ENCODE data around the gene PRKCH. TPM values are rescaled to one million over a fixed set of nuclear protein-coding genes. Genes with fewer than 3 reads are reported as not detected.
"Not testable (repeated sequence)": the region's sequence is repeated elsewhere in the genome, so short reads cannot be mapped to it uniquely, and the experiment has no call there.

The PRKCH gene
- polyA plus RNA-seq, 1 donor from 2014 or later, result 2.0 TPM

- H4K20me1 ChIP-seq (ENCODE audit: insufficient read depth), result no peaks in the 10 kb centered on the region
- TF ChIP-seq RAD21 (conservative IDR thresholded peaks at IDR 0.05) (no peak), TAF1 (IDR thresholded peaks at IDR 0.05; ENCODE audit: low read depth) (no peak), EZH2 (IDR thresholded peaks at IDR 0.05; ENCODE audit: borderline replicate concordance, insufficient read depth, low read length, poor library complexity, severe bottlenecking) (no peak), SMC3 (conservative IDR thresholded peaks at IDR 0.05; ENCODE audit: poor library complexity) (no peak)
- TF ChIP-seq, protein P1, sequence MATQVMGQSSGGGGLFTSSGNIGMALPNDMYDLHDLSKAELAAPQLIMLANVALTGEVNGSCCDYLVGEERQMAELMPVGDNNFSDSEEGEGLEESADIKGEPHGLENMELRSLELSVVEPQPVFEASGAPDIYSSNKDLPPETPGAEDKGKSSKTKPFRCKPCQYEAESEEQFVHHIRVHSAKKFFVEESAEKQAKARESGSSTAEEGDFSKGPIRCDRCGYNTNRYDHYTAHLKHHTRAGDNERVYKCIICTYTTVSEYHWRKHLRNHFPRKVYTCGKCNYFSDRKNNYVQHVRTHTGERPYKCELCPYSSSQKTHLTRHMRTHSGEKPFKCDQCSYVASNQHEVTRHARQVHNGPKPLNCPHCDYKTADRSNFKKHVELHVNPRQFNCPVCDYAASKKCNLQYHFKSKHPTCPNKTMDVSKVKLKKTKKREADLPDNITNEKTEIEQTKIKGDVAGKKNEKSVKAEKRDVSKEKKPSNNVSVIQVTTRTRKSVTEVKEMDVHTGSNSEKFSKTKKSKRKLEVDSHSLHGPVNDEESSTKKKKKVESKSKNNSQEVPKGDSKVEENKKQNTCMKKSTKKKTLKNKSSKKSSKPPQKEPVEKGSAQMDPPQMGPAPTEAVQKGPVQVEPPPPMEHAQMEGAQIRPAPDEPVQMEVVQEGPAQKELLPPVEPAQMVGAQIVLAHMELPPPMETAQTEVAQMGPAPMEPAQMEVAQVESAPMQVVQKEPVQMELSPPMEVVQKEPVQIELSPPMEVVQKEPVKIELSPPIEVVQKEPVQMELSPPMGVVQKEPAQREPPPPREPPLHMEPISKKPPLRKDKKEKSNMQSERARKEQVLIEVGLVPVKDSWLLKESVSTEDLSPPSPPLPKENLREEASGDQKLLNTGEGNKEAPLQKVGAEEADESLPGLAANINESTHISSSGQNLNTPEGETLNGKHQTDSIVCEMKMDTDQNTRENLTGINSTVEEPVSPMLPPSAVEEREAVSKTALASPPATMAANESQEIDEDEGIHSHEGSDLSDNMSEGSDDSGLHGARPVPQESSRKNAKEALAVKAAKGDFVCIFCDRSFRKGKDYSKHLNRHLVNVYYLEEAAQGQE (IDR thresholded peaks at IDR 0.05; ENCODE audit: borderline replicate concordance), result no peak
- TF ChIP-seq, protein P2, sequence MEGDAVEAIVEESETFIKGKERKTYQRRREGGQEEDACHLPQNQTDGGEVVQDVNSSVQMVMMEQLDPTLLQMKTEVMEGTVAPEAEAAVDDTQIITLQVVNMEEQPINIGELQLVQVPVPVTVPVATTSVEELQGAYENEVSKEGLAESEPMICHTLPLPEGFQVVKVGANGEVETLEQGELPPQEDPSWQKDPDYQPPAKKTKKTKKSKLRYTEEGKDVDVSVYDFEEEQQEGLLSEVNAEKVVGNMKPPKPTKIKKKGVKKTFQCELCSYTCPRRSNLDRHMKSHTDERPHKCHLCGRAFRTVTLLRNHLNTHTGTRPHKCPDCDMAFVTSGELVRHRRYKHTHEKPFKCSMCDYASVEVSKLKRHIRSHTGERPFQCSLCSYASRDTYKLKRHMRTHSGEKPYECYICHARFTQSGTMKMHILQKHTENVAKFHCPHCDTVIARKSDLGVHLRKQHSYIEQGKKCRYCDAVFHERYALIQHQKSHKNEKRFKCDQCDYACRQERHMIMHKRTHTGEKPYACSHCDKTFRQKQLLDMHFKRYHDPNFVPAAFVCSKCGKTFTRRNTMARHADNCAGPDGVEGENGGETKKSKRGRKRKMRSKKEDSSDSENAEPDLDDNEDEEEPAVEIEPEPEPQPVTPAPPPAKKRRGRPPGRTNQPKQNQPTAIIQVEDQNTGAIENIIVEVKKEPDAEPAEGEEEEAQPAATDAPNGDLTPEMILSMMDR (IDR thresholded peaks at IDR 0.05; ENCODE audit: poor library complexity, severe bottlenecking), result no peak
- H2AFZ ChIP-seq (ENCODE audit: low read depth, low read length), result no peak overlapping the region
- H3K27me3 ChIP-seq (ENCODE audit: insufficient read depth, low read depth, low read length), result peaks cover 36% of the 10 kb centered on the region
- no peak overlapping the region for H3K4me2 ChIP-seq (ENCODE audit: low read length)
- no peak overlapping the region for H3K27ac ChIP-seq (ENCODE audit: low read length)
- H3K4me3 ChIP-seq (ENCODE audit: low read length), result no peak overlapping the region
- no peaks in the 10 kb centered on the region for H3K9me2 ChIP-seq (ENCODE audit: insufficient read depth, low read length)
- H3F3A ChIP-seq (ENCODE audit: insufficient read depth, low read length, poor library complexity, severe bottlenecking), result no peaks in the 10 kb centered on the region
- no peaks in the 10 kb centered on the region for H3K79me2 ChIP-seq (replicated peaks; ENCODE audit: insufficient read depth, low read length)
- H3K36me3 ChIP-seq (ENCODE audit: insufficient read depth, low read length), result no peaks in the 10 kb centered on the region
- H3K9ac ChIP-seq (ENCODE audit: low read length), result no peak overlapping the region
- no peaks in the 10 kb centered on the region for H3K9me3 ChIP-seq (ENCODE audit: low read length)
Measured at GRCh38 chr14:61319086-61319485, 2.3 kb upstream of the PRKCH start.

DNA sequence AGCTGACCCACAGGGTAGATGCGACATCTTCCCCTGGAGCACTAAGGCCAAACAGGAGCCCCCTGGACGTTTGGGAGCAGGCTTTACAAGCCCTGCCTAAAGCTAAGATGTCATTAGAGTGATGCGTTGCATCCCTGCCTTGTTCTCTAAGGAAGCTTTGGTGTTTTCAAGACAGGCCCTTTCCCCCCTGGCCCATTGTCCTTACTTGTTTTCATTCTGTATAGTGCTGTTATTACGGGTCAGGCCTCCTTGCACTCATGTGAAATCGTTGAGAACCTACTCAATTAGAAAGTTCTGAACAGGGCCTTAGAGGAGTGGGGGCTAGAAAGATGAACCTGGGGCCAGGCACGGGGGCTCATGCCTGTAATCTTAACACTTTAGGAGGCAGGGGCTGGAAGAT lies 1.7 kb upstream of the PRKCH start:
- H3K79me2 ChIP-seq (replicated peaks; ENCODE audit: insufficient read depth, low read length), result no peaks in the 10 kb centered on the region
- H3K27ac ChIP-seq (ENCODE audit: low read length), result no peak overlapping the region
- H3K4me3 ChIP-seq (ENCODE audit: low read length), result no peak overlapping the region
- H3K27me3 ChIP-seq (ENCODE audit: insufficient read depth, low read depth, low read length), result peaks cover 40% of the 10 kb centered on the region
- H3K36me3 ChIP-seq (ENCODE audit: insufficient read depth, low read length), result no peaks in the 10 kb centered on the region
- H3K9me3 ChIP-seq (ENCODE audit: low read length), result no peaks in the 10 kb centered on the region
- no peak overlapping the region for H2AFZ ChIP-seq (ENCODE audit: low read depth, low read length)
- no peak overlapping the region for H3K9ac ChIP-seq (ENCODE audit: low read length)
- no peak overlapping the region for H3K4me2 ChIP-seq (ENCODE audit: low read length)
- H3K9me2 ChIP-seq (ENCODE audit: insufficient read depth, low read length), result no peaks in the 10 kb centered on the region
- H3F3A ChIP-seq (ENCODE audit: insufficient read depth, low read length, poor library complexity, severe bottlenecking), result no peaks in the 10 kb centered on the region
- TF ChIP-seq SMC3 (conservative IDR thresholded peaks at IDR 0.05; ENCODE audit: poor library complexity) (no peak), POLR2AphosphoS5 (IDR thresholded peaks at IDR 0.05) (no peak), MXI1 (conservative IDR thresholded peaks at IDR 0.05; ENCODE audit: poor library complexity, severe bottlenecking) (no peak), TAF1 (IDR thresholded peaks at IDR 0.05; ENCODE audit: low read depth) (no peak), EP300 (conservative IDR thresholded peaks at IDR 0.05; ENCODE audit: poor library complexity, severe bottlenecking) (no peak), EZH2 (IDR thresholded peaks at IDR 0.05; ENCODE audit: borderline replicate concordance, insufficient read depth, low read length, poor library complexity, severe bottlenecking) (no peak), RAD21 (conservative IDR thresholded peaks at IDR 0.05) (no peak)
- TF ChIP-seq, protein P2 (IDR thresholded peaks at IDR 0.05; ENCODE audit: poor library complexity, severe bottlenecking), result no peak
- TF ChIP-seq, protein P1 (IDR thresholded peaks at IDR 0.05; ENCODE audit: borderline replicate concordance), result no peak
- H4K20me1 ChIP-seq (ENCODE audit: insufficient read depth), result no peaks in the 10 kb centered on the region

DNA sequence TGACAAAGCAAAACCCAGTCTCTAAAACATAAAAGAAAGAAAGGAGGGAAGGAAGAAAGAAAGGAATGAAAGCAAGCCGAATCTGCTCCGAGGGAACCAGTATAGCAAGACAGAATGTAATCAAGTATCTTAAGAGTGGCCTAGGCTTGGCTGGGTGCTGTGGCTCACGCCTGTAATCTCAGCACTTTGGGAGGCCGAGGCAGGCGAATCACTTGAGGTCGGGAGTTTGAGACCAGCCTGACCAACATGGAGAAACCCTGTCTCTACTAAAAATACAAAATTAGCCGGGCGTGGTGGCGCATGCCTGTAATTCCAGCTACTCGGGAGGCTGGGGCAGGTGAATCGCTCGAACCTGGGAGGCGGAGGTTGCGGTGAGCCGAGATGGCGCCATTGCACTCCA lies 1.2 kb upstream of the PRKCH start:
- not testable (repeated sequence) for H4K20me1 ChIP-seq (ENCODE audit: insufficient read depth); H2AFZ ChIP-seq (ENCODE audit: low read depth, low read length); H3K27ac ChIP-seq (ENCODE audit: low read length); H3K9me2 ChIP-seq (ENCODE audit: insufficient read depth, low read length); H3K36me3 ChIP-seq (ENCODE audit: insufficient read depth, low read length); H3F3A ChIP-seq (ENCODE audit: insufficient read depth, low read length, poor library complexity, severe bottlenecking); H3K9ac ChIP-seq (ENCODE audit: low read length); H3K4me2 ChIP-seq (ENCODE audit: low read length); H3K79me2 ChIP-seq (replicated peaks; ENCODE audit: insufficient read depth, low read length); H3K9me3 ChIP-seq (ENCODE audit: low read length); H3K4me3 ChIP-seq (ENCODE audit: low read length)
- H3K27me3 ChIP-seq (ENCODE audit: insufficient read depth, low read depth, low read length), result peaks cover 45% of the 10 kb centered on the region
